ENCODE measurements around the gene MRPL10. TPM values are rescaled to one million over a fixed set of nuclear protein-coding genes. Genes with fewer than 3 reads are reported as not detected.

Gene MRPL10
- total RNA-seq: 30.6 and 56.2 TPM in 2 replicates

DNA sequence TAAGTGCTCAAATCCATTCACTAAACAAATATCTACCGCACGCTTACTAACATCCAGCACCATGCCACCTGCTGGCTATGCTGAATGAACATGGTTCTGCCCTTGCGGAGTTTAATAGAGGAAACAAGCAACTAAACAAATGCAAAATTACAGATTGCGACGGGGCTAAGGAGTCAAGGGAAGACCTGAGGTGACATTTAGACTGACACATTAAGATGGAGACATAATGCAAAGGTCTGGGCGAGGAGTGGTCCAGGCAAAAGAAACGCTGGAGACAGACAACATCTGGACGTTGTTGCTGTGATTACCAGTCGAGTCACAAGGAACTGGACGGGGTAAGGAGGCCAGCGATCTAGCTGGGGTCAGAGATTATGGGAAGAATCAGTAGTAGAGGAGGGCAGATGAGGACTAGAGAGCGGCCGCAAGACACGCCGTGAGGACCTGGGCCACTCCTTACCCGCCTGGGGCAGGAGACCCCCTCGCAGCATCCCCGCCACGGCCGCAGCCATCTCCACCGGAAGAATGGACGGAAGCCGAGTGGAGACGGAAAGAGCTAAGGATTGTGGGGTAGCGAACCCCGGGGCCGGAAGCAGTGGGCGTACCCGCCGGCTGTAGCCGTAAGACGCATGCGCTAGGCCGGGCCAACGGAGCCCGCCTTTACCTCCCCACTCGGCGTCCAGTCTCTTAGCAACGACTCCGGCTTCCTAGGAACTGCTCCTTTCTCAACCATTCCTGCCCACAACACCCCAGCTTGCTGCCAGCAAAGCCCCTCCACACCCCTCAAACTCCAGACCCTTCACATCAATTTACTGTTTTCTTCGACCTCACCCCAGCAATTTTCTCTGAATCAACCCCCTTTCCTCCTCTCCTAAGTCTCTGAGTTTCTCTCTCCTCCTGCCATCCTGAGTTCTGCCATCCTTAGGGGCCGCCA, at the start of gene MRPL10, which contains the start of gene LRRC46:
TSS of gene MRPL10 (minus strand) at position 539 of the 931 bp plus-strand sequence. CDS start at position 509, 30 bp downstream.
TSS of gene LRRC46 (plus strand) at position 668 of the 931 bp plus-strand sequence. CDS start 320 bp downstream, outside the sequence.

DNA sequence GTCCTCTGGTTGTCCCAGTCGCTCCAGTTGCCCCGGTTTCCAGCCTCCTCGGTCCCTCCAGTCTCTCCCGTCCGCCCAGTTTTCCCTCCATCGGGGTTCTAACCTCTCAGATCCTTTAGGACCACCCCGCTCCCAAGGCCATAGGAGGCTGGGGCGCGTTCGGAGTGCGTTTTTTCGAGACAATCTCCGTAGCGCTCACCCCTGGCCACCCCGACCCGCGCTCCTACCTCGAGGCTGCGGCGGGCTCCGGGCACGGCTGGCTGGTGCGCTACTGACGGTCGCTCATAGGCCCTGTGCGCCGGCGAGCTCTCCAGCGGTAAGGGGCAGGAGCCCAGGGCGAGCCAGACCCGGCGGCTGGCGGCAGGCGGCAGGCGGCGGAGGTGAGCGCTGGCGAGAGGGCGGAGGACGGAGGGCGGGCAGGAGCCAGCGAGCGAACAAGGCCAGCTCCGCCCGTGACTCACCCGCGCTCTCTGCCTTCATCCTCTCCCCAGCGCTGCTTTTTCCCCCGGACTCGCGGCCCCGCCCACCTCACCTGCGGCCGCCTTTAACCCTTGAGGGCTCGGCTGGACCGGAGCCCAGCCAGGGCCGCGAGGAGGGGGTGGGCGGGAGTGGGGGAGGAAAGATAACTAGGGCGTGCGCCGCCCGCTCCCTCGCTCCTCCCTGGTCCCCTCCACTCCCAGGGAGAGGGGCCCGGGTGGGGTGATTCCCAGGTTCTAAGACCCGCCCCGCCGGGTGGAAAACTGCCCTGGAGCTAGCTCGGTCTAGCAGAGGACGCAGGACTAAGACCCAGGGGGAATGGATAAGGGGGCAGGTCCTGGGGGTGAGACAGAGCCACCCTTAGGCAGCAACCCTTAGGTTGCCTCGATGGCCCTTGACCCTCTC, 19.6 kb upstream of the MRPL10 start, which contains the start of gene SP6:
TSS of gene SP6 (minus strand) at position 472 of the 882 bp plus-strand sequence. CDS start 2,734 bp downstream, outside the sequence.

DNA sequence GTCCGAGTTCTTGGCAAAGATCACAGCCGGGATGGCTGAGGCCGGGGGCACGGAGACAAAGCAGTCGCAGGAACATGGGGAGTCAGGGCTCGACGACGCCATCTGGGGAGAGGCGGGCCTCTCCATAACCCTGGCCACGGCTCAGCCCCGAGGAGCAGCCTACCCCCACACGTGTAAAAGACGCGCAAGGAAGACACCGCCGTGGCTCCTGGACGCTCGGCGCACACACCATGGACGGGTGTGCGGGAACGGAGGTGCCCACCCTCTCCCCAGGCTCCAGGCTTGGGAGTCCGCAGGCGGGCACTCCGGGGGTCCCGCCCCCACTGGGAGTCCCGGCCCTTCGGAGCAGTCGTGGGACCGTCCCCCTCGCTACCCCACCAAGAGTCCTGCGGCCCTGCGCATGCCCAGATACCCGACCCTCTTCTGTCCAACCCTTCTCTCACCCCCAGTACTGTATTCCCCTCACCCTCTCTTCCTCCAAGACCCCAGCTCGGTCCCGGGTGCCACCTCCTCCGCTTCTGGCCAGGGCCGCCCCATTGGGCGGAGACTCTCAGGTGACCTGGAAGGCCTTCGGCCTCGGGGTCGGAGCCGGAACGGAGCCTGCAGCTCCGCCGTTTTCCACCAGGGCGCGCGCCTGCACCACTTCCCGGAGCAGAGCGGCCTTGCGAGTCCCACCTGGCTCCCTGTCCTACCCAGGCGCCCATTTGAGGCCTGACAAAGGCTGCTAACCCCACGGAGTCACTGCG, 9.6 kb upstream of the MRPL10 start, which contains the start of gene SCRN2:
TSS of gene SCRN2 (minus strand) at position 532 of the 746 bp plus-strand sequence. CDS start at position 102, 430 bp downstream.

DNA sequence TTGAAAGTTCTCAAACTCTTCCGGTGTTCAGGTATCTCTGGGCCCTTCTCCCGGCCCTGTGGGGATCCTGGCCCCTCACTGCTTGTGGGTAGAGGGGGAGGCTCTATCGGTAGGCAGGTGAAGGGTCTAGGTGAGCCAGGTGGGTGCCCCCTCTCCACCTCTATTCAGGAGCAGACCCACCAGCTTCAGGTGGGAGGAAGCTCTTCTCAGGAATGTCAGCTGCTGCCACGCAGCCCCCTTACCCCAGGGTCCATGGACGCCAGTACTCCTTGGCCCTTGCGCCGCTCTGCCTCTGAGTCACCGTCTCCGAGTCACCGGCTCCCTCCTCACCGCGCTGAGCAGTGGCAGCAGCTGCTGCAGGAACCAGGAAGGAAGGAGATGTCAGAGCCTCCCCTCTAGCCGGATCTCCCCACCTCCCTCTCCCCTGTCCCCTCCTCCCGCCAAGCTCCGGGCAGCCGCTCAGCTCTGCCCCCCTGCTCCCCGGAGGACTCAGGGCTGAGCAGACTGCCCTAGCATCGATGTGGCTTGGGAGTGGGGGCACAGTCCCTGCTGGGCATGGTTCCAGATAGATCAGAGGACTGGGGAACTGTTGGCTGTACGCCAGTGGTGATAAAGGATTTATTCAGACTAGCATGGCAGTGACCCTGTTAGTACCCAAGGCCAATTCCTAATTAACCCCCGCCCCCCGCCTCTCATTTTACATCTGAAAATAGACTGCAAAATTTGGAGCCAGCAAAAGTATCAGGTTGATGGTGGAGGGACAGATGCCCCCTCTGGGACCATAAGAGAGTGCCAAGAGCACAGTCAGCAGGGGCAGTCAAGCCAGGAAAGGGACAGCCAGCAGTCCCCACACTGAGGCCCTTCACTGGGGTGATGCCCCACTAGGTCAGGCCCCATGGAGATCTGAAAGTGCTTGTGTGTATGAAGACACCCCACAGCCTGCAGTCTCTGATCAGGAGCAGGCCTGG, 9.6 kb downstream of the MRPL10 start, which contains the start of gene OSBPL7:
TSS of gene OSBPL7 (minus strand) at position 371 of the 968 bp plus-strand sequence. CDS start 1,516 bp downstream, outside the sequence.

Other genes with a start within 250 kb of the MRPL10 start
- gene KPNB1, start 181.6 kb downstream of the MRPL10 start, total RNA-seq: 545 and 705 TPM in 2 replicates
- 9.3 and 12.9 TPM in 2 replicates for gene TBKBP1, start 137.4 kb downstream of the MRPL10 start, total RNA-seq
- 0.29 TPM in 1 of 2 replicates, not detected in the other for gene TBX21, start 98.3 kb downstream of the MRPL10 start, total RNA-seq
- 3.5 and 4.3 TPM in 2 replicates for gene OSBPL7, start 9.7 kb downstream of the MRPL10 start, total RNA-seq
- 0.22 and 0.29 TPM in 2 replicates for gene LRRC46, start 129 bp upstream of the MRPL10 start, total RNA-seq
- 30.8 and 33.7 TPM in 2 replicates for gene SCRN2, start 9.7 kb upstream of the MRPL10 start, total RNA-seq
- gene SP6, start 19.6 kb upstream of the MRPL10 start, total RNA-seq: 0.22 and 0.43 TPM in 2 replicates
- 3.7 and 6.6 TPM in 2 replicates for gene SP2, start 64.7 kb upstream of the MRPL10 start, total RNA-seq
- gene PNPO, start 110.0 kb upstream of the MRPL10 start, total RNA-seq: 37.9 and 52.0 TPM in 2 replicates
- not detected in 2 replicates for gene PRR15L, start 126.3 kb upstream of the MRPL10 start, total RNA-seq
- gene CDK5RAP3, start 139.6 kb upstream of the MRPL10 start, total RNA-seq: 45.5 and 85.3 TPM in 2 replicates
- 35.1 and 90.2 TPM in 2 replicates for gene COPZ2, start 206.3 kb upstream of the MRPL10 start, total RNA-seq
- 107 and 420 TPM in 2 replicates for gene NFE2L1, start 216.8 kb upstream of the MRPL10 start, total RNA-seq